Smooth muscle cell (in vitro differentiated cells): Measurements from ENCODE around the gene CNTNAP2. TPM values are rescaled to one million over a fixed set of nuclear protein-coding genes. Genes with fewer than 3 reads are reported as not detected.

Experiments
- DNase-seq: peaks from one replicate; lab custom pipeline; 2025; ENCODE audit not compliant: unreplicated experiment; lab: John Stamatoyannopoulos, UW
- H2AFZ ChIP-seq: fragments of 200-600 bp; sonication (generic); 2 replicates; pipeline ENCODE4 v1.6.0; 2016; ENCODE audit warnings: antibody characterized with exemption, low read depth, mild to moderate bottlenecking
- H3F3A ChIP-seq: fragments of 200-600 bp; sonication (generic); 2 replicates; pipeline ENCODE4 v1.6.0; 2017; ENCODE audit warnings: antibody characterized with exemption, low read depth
- H3K27ac ChIP-seq: fragments of 200-600 bp; sonication (generic); 2 replicates; pipeline ENCODE4 v1.5.1; 2016; ENCODE audit warnings: low read depth, mild to moderate bottlenecking
- H3K27me3 ChIP-seq: fragments of 200-600 bp; sonication (generic); 2 replicates; pipeline ENCODE4 v1.6.1; 2016; ENCODE audit warnings: low read depth, mild to moderate bottlenecking
- H3K36me3 ChIP-seq: fragments of 200-600 bp; sonication (generic); 2 replicates; pipeline ENCODE4 v1.5.1; 2016; ENCODE audit warnings: low read depth
- H3K4me1 ChIP-seq: fragments of 200-600 bp; sonication (generic); 2 replicates; pipeline ENCODE4 v1.5.1; 2016; ENCODE audit warnings: low read depth
- H3K4me2 ChIP-seq: fragments of 200-600 bp; sonication (generic); 2 replicates; pipeline ENCODE4 v1.6.0; 2016; ENCODE audit warnings: mild to moderate bottlenecking
- H3K4me3 ChIP-seq: fragments of 200-600 bp; sonication (generic); 2 replicates; pipeline ENCODE4 v1.5.1; 2016; ENCODE audit warnings: mild to moderate bottlenecking
- H3K79me2 ChIP-seq: fragments of 200-600 bp; sonication (generic); 2 replicates; pipeline ENCODE4 v1.6.0; 2016; ENCODE audit warnings: low read depth, mild to moderate bottlenecking
- H3K9ac ChIP-seq: fragments of 200-600 bp; sonication (generic); 2 replicates; pipeline ENCODE4 v1.6.0; 2016; ENCODE audit warnings: low read depth
- H3K9me3 ChIP-seq: fragments of 200-600 bp; sonication (generic); replicated peaks from 2 replicates; pipeline ENCODE4 v1.5.1; 2016; ENCODE audit warnings: low read depth
- H4K20me1 ChIP-seq: fragments of 200-600 bp; sonication (generic); 2 replicates; pipeline ENCODE4 v1.6.0; 2016; ENCODE audit warnings: low read depth
- WGBS: methylation state at CpG from one replicate; pipeline ENCODE4 v1.1.7; 2016; ENCODE audit warnings: low lambda C conversion rate; 5-methylcytosine and 5-hydroxymethylcytosine counted together
- polyA plus RNA-seq: library from polyadenylated mRNA; unstranded; fragments of >200 nt; fragmentation: Nextera tagmentation; extraction: Ambion mirVana; gene quantifications from 2 replicates; pipeline ENCODE4 v1.2.1, GENCODE V29; 2016
- total RNA-seq: library from RNA; depleted of rRNA; stranded (reverse); fragments of >200 nt; gene quantifications from 2 replicates; pipeline ENCODE4 v1.2.3, GENCODE V29; 2014
- TF ChIP-seq, protein P1 (sequence below): fragments of 200-600 bp; sonication (generic); IDR thresholded peaks from 2 replicates; pipeline ENCODE4 v1.5.1; 2017; ENCODE audit warnings: borderline replicate concordance, mild to moderate bottlenecking, antibody characterized with exemption; ENCODE audit not compliant: insufficient read depth, poor library complexity, severe bottlenecking

The CNTNAP2 gene
- total and polyA plus RNA-seq, 2 experiments from 2014 or later, result 1.7 to 9.0 TPM

GRCh38 chr7:146494952-146495596 lies 378.5 kb downstream of the CNTNAP2 start:
- WGBS, result 81% methylated on average over 6 of the region's 6 CpGs
- TF ChIP-seq, protein P1, sequence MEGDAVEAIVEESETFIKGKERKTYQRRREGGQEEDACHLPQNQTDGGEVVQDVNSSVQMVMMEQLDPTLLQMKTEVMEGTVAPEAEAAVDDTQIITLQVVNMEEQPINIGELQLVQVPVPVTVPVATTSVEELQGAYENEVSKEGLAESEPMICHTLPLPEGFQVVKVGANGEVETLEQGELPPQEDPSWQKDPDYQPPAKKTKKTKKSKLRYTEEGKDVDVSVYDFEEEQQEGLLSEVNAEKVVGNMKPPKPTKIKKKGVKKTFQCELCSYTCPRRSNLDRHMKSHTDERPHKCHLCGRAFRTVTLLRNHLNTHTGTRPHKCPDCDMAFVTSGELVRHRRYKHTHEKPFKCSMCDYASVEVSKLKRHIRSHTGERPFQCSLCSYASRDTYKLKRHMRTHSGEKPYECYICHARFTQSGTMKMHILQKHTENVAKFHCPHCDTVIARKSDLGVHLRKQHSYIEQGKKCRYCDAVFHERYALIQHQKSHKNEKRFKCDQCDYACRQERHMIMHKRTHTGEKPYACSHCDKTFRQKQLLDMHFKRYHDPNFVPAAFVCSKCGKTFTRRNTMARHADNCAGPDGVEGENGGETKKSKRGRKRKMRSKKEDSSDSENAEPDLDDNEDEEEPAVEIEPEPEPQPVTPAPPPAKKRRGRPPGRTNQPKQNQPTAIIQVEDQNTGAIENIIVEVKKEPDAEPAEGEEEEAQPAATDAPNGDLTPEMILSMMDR, result no peak

GRCh38 chr7:146496657-146497056 lies 380.1 kb downstream of the CNTNAP2 start:
- WGBS, result 72% methylated on average over 2 of the region's 2 CpGs
- TF ChIP-seq, protein P1, result no peak
- H2AFZ ChIP-seq, result no peak overlapping the region
- no peaks in the 10 kb centered on the region for H3K27me3 ChIP-seq
- H3K27ac ChIP-seq, result no peak overlapping the region
- H4K20me1 ChIP-seq, result no peaks in the 10 kb centered on the region
- no peak overlapping the region for H3K4me3 ChIP-seq
- no peaks in the 10 kb centered on the region for H3F3A ChIP-seq
- H3K9ac ChIP-seq, result no peak overlapping the region
- no peaks in the 10 kb centered on the region for H3K4me1 ChIP-seq
- no peaks in the 10 kb centered on the region for H3K9me3 ChIP-seq
- DNase-seq, result no peak
- no peaks in the 10 kb centered on the region for H3K36me3 ChIP-seq
- H3K4me2 ChIP-seq, result no peak overlapping the region
- no peaks in the 10 kb centered on the region for H3K79me2 ChIP-seq

More at GRCh38 chr7:146494952-146495596, 378.5 kb downstream of the CNTNAP2 start:
- no peaks in the 10 kb centered on the region for H3F3A ChIP-seq
- no peaks in the 10 kb centered on the region for H3K27me3 ChIP-seq
- no peak overlapping the region for H3K4me2 ChIP-seq
- H3K9ac ChIP-seq, result no peak overlapping the region
- no peaks in the 10 kb centered on the region for H3K4me1 ChIP-seq
- H2AFZ ChIP-seq, result no peak overlapping the region
- H3K4me3 ChIP-seq, result no peak overlapping the region
- H3K27ac ChIP-seq, result no peak overlapping the region
- DNase-seq, result no peak
- no peaks in the 10 kb centered on the region for H4K20me1 ChIP-seq
- H3K36me3 ChIP-seq, result no peaks in the 10 kb centered on the region
- H3K9me3 ChIP-seq, result no peaks in the 10 kb centered on the region
- no peaks in the 10 kb centered on the region for H3K79me2 ChIP-seq

- no peaks in the 10 kb centered on the region for H3K79me2 ChIP-seq
- 72% methylated on average over 2 of the region's 2 CpGs for WGBS
- H3K9me3 ChIP-seq, result no peaks in the 10 kb centered on the region
These were observed 383.4 kb downstream of the CNTNAP2 start for GRCh38 chr7:146499970-146500369.

More at GRCh38 chr7:146499970-146500369, 383.4 kb downstream of the CNTNAP2 start:
- H3K27ac ChIP-seq, result no peak overlapping the region
- H3K9ac ChIP-seq, result no peak overlapping the region
- DNase-seq, result no peak
- H2AFZ ChIP-seq, result no peak overlapping the region
- H3K4me3 ChIP-seq, result no peak overlapping the region
- H4K20me1 ChIP-seq, result no peaks in the 10 kb centered on the region
- H3K4me1 ChIP-seq, result no peaks in the 10 kb centered on the region
- H3K36me3 ChIP-seq, result no peaks in the 10 kb centered on the region
- TF ChIP-seq, protein P1, result no peak
- no peak overlapping the region for H3K4me2 ChIP-seq
- no peaks in the 10 kb centered on the region for H3F3A ChIP-seq
- no peaks in the 10 kb centered on the region for H3K27me3 ChIP-seq
